NT2/D1 (cell line): Measurements from ENCODE around the gene RNF151.

Experiments used
- DNase-seq: peaks from one replicate; pipeline ENCODE4 v3.0.0-alpha.2; 2011; ENCODE audit warnings: low read depth, low spot score
- H3K27me3 ChIP-seq: 2 replicates; pipeline ENCODE4 v1.6.0; 2011; ENCODE audit warnings: mild to moderate bottlenecking; ENCODE audit not compliant: insufficient read length, insufficient read depth
- H3K36me3 ChIP-seq: 2 replicates; pipeline ENCODE4 v1.6.1; 2011; ENCODE audit warnings: mild to moderate bottlenecking, low read length, mixed read lengths; ENCODE audit not compliant: insufficient read depth, insufficient read length
- H3K4me1 ChIP-seq: 2 replicates; pipeline ENCODE4 v1.5.1; 2011; ENCODE audit not compliant: insufficient read depth, insufficient read length
- H3K4me3 ChIP-seq: 2 replicates; pipeline ENCODE4 v1.5.1; 2011; ENCODE audit warnings: low read depth; ENCODE audit not compliant: insufficient read length
- H3K9ac ChIP-seq: 2 replicates; pipeline ENCODE4 v1.6.0; 2011; ENCODE audit warnings: low read depth; ENCODE audit not compliant: insufficient read length
- H3K9me3 ChIP-seq: 2 replicates; pipeline ENCODE4 v1.5.1; 2011; ENCODE audit warnings: mild to moderate bottlenecking, low read length; ENCODE audit not compliant: insufficient read depth
- SUZ12 ChIP-seq: IDR thresholded peaks from 2 replicates; pipeline ENCODE4 v1.6.1; 2011; ENCODE audit not compliant: insufficient read length, insufficient read depth; ENCODE audit errors: extremely low read depth
- YY1 ChIP-seq: IDR thresholded peaks from 2 replicates; pipeline ENCODE4 v1.6.1; 2011; ENCODE audit not compliant: insufficient read length, insufficient read depth
- ZNF274 ChIP-seq: IDR thresholded peaks from 2 replicates; pipeline ENCODE4 v1.6.1; 2011; ENCODE audit warnings: mild to moderate bottlenecking, low read depth, low read length

RNF151 gene

DNA sequence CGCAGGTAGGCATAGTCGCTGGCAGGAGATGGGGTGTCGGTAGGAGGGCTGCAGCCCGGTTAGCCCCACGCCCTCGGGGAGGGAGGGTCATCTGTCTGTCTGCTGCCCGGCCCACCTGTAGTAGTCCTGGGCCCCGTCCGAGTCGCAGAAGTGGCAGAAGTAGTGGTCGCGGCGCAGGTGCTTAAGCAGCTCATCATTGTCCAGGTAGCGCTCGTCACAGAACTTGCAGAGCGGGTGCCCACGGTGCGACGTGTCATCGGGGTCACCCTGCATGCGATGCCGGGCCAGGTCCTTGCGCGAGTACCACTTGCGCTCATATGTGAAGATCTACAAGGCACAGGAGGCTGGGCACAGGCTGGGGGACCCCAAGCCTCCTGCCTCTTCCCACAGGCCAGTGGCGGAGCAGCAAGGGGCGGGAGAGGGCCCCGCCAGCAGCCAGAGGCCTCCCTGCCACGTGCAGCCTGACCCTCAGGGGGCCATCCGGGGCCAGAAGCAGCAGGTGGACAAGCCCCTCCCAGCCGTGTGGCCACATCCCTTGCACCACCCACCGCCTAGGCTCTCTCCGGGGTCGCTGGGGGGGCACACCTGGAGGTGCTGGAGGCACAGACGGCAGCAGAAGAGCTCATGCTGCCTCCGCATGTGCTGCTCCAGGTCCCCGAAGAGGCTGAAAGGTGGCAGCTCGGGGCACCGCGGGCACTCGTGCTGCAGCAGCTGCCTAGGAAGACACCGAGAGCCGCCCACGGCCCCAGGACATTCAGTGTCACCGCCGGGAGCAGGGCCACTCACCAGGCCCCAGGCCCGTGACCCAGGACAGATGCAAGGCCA, 36.0 kb downstream of the RNF151 start:
- Histone ChIP-seq H3K27me3 (no peaks in the 10 kb centered on the region), H3K9ac (peak overlapping the region; percentile 78), H3K36me3 (peaks cover 90% of the 10 kb centered on the region), H3K9me3 (no peaks in the 10 kb centered on the region), H3K4me1 (peaks cover 35% of the 10 kb centered on the region), H3K4me3 (no peak overlapping the region)
- no peak for DNase-seq
- no peak for TF ChIP-seq SUZ12
- no peak for TF ChIP-seq ZNF274
- no peak for TF ChIP-seq YY1

DNA sequence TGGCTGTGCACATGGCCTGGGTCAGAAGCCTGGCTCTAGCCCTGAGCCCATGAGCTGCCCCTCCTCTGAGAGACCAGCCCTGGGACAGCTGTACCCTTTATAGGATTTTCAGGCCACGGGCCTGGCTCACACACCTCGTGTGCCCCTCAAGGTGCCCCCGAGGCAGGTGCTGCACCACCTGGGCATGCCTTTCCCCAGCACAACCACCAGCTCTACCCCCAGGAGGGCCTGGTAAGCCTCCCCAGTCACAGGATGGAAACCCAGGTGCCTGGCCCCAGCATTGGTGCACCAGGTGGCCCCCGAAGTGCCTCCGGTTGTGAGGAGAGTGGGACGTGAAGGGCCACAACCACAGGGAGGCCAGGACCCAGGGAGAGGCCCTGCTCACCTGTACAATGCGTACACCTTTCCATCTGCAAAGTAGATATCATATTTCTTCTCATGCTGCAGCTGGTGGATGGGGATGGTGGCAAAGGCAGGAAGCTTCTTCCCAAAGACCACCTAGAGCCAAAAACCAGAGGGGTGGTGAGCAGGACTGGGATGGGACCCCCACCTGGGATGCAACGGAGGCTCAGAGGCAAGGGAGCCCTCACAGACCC, 36.7 kb downstream of the RNF151 start:
- no peak overlapping the region for H3K4me3 ChIP-seq
- peaks cover 38% of the 10 kb centered on the region for H3K4me1 ChIP-seq
- no peak for DNase-seq
- H3K9me3 ChIP-seq, result no peaks in the 10 kb centered on the region
- H3K27me3 ChIP-seq, result no peaks in the 10 kb centered on the region
- H3K36me3 ChIP-seq, result peaks cover 90% of the 10 kb centered on the region
- TF ChIP-seq YY1 (no peak), SUZ12 (no peak), ZNF274 (no peak)
- peak overlapping the region; percentile 78 for H3K9ac ChIP-seq

DNA sequence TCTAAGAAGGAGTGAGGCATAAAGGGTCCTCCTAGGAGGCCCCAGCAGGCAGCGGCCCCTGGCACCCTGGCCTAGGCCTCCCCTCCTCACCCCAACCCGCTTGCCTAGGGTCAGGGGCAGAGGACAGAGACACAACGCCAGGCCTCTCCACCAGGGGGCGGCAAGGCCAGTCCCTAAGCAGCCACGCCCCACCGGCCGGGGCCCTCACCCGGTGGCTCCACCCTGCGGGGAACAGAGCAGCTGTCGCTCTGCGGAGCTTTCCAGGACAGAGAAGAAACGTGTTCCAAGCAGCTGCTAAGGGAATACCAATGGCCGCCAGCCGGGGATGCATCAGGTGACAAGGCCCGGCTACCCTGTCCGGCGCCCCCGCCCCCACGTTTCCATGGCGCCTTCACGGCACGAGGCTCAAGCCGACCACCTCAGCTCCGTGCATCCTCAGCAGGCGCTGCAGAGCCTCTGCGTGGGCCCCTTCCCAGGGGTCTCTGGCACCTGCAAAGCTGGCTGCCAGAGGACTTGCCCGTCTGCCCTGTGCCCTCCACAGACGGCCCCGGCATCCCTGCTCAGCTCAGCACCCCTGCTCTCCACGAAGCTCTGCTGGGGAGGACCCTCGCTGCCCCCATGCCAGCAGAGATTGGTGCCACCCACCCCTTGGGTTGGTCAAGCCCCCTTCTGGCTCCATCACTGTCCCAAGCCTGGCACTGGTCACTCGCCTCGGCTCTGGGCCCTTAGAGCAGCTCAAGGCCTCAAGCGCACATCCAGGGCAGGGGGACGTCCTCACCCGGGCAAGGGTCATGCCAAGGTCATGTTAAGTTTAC, 37.4 kb downstream of the RNF151 start:
- no peak overlapping the region for H3K4me3 ChIP-seq
- peaks cover 38% of the 10 kb centered on the region for H3K4me1 ChIP-seq
- H3K9ac ChIP-seq, result peak overlapping the region; percentile 78
- no peaks in the 10 kb centered on the region for H3K9me3 ChIP-seq
- TF ChIP-seq YY1 (peak; percentile 43), ZNF274 (no peak)
- H3K36me3 ChIP-seq, result peaks cover 87% of the 10 kb centered on the region
- DNase-seq, result peak; percentile 98
- no peaks in the 10 kb centered on the region for H3K27me3 ChIP-seq

DNA sequence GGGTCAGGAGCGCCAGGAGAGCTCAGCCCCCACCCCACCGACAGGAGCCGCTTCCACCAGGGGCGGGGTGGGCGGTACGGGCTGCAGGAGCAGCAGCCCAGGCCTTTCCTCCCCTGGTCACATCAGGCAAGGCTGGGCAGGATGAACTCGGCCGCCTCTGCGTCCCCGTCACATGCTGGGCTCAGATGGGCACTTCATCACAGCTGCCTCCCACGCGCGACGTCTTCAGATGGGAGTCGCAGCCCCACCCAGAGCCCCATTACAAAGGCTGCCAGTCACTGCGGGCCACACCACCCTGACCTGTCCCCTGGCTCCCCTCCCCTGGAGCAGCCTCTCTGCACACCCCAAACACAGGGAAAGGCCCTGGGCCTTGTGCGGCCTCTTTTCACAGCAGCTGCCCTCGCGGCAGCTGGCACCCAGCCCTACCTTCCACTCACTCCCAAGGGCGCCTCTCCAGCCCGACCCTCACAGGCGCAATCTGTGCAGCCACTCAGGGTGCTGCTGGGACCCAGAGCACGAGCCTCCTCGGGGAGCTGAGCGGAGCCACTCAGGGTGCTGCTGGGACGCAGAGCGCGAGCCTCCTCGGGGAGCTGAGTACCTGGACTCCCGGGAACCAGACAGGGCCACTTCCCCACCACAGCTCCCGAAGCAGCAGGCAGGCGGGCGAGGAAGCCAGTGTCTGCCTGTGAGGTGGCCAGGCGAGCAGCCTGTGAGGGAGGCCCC, 38.3 kb downstream of the RNF151 start:
- peaks cover 38% of the 10 kb centered on the region for H3K4me1 ChIP-seq
- no peak for DNase-seq
- peaks cover 78% of the 10 kb centered on the region for H3K36me3 ChIP-seq
- peak overlapping the region; percentile 46 for H3K9ac ChIP-seq
- no peaks in the 10 kb centered on the region for H3K9me3 ChIP-seq
- H3K27me3 ChIP-seq, result no peaks in the 10 kb centered on the region
- TF ChIP-seq SUZ12 (no peak), ZNF274 (no peak)
- H3K4me3 ChIP-seq, result no peak overlapping the region

DNA sequence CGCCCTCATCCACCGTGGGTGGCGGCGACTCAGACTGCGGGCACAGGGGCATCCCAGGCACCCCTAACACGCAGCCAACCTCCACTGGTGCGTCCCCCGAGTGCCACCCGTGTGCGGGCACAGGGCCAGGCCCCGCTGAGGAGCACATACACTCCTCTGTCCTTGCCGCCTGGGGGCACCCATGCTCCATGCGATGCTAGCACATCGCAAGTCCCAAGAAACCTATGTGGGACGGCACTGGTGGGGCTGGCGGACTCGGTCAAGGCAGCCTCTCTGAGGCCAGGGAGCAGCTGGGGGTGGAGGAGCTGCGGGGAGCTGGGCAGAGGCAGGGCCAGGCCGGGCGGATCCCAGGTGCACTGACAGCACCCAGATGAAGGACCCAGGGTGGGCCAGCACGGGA, 39.0 kb downstream of the RNF151 start:
- H3K27me3 ChIP-seq, result no peaks in the 10 kb centered on the region
- no peak for DNase-seq
- peaks cover 72% of the 10 kb centered on the region for H3K36me3 ChIP-seq
- H3K9me3 ChIP-seq, result no peaks in the 10 kb centered on the region
- H3K4me1 ChIP-seq, result peaks cover 38% of the 10 kb centered on the region
- peak overlapping the region; percentile 46 for H3K9ac ChIP-seq
- no peak overlapping the region for H3K4me3 ChIP-seq
- TF ChIP-seq YY1, result no peak
- TF ChIP-seq ZNF274, result no peak
- no peak for TF ChIP-seq SUZ12

DNA sequence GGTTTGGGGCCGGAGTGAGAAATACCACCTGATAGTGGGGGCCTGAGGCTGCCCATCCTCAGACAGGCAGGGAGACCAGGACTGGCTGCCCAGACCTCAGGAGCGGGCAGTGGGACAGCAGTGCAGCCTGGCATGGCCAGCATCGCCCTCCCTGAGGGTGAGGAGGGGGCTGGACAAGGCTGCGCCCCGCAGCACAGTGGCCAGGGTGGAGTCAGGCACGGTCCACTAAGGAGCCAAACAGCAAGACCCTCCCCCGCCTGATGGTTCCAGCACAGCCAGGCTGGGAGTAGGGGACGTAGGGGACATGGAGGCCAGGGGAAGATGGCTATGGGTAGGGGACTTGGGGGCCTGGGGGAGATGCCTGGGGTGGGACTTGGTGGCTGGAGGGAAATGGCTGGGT, 39.7 kb downstream of the RNF151 start:
- Histone ChIP-seq H3K27me3 (no peaks in the 10 kb centered on the region), H3K4me1 (peaks cover 38% of the 10 kb centered on the region), H3K9ac (peak overlapping the region; percentile 17), H3K9me3 (no peaks in the 10 kb centered on the region), H3K36me3 (peaks cover 69% of the 10 kb centered on the region), H3K4me3 (no peak overlapping the region)
- no peak for DNase-seq
- TF ChIP-seq YY1 (no peak), SUZ12 (no peak), ZNF274 (no peak)
